GM18858 (cell line): Measurements from ENCODE around the gene TMEM247.
"Not testable (repeated sequence)": the region's sequence is repeated elsewhere in the genome, so short reads cannot be mapped to it uniquely, and the experiment has no call there.

Experiments
- ATAC-seq: cut with Tn5 transposase; IDR thresholded peaks from one replicate; pipeline ENCODE4 v1.9.1; 2021; ENCODE audit not compliant: unreplicated experiment

The TMEM247 gene

GRCh38 chr2:46458763-46459500 is 20.4 kb upstream of the TMEM247 start:
- no peak for ATAC-seq

DNA sequence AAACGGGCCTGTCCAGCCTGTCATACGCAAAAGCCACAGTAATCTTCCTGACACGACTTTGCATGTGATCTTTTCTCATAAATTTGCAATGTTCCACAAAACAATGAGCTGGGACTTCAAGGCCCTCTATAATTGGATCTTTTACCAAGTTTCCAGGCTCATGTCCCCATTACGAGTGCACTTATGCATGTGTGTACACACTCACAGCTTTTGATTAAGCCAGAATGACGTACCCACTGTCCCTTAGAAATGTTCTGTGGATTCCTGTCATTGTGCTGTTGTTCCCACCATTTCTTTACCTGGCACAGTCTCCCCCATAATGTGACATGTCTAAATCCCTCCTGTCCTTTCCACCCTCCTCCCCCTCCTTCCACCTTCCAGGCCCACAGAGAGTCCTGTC is 19.7 kb upstream of the TMEM247 start:
- no peak for ATAC-seq

DNA sequence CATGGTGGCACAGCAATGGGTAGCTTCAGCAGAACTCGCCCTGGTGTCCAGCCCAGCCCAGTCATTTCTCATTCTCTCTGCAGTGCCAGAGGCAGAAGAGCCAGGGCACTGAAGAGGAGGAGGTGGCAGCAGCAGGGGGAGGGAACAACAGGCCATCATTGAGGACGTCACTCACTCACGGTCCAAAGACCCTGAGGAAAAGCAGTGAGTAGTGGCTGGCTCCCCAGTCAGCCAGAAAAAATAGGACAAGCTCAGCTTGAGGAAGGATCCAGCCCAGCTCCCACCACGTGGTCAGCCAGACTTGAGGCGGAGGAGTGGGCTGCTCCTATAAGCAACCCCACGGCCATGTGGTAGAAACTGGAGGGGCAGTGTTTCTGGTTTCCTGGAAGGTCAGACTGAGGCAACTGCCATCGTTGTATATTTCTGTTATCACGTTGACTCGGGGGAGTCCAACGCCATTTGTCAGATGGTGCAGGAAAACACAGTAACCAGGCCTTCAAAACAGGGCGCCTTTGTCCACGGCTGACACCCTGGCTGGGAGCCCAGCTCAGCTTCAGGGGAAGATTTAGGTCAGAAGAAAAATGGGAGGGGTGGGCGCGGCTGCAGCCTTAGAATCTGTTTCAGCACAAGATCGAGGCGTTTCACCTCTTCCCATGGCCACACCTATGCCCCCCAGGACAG is 19.0 kb upstream of the TMEM247 start:
- ATAC-seq: no peak

GRCh38 chr2:46461011-46461674 is 18.2 kb upstream of the TMEM247 start:
- no peak for ATAC-seq

DNA sequence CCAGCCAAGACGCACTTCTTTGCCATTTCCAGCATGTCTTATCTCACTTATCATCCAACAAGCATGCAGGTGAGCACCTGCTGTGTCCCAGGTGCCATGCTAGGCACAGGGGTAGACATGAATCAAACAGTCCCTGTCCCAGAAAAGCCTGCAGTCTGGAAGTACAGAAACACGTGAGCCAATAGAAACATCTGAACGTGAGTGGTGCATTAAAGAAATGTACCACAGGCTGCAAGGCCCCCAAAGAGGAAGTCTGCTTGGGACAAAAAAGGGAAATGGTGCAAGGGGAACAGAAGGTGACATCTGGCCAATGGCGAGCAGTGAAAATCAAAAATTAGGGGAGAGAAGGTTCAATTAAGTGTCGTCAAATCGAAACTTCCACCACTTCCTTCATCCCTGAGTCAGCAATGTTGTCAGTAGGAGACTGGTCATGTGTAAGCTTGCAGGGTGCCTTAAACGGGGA is 17.6 kb upstream of the TMEM247 start:
- no peak for ATAC-seq

DNA sequence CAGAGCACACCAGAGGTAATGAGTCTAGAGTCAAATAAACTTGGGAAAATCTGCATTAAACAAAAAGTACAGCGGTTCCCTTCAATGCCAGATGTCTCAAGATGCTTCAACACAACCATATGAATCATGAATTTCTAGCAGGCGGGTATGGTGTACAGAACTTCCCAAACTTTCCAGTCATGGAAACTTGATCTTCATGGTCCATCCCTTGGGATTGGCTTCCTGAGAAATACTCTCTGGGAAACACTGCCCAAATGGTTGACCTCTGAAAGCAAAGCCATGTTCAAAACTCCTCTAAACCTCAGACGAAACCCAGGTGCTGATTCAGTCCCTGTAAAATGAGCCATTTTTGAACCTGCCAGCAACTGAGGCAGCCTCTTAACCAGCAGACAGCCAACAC is 16.4 kb upstream of the TMEM247 start:
- no peak for ATAC-seq

- no peak for ATAC-seq
These were observed 10.2 kb upstream of the TMEM247 start for GRCh38 chr2:46469116-46469515.

GRCh38 chr2:46469700-46470099 is 9.7 kb upstream of the TMEM247 start:
- no peak for ATAC-seq

GRCh38 chr2:46470114-46470628 is 9.2 kb upstream of the TMEM247 start:
- ATAC-seq: no peak

GRCh38 chr2:46471019-46471583 is 8.3 kb upstream of the TMEM247 start:
- no peak for ATAC-seq

GRCh38 chr2:46471697-46472096 is 7.7 kb upstream of the TMEM247 start:
- no peak for ATAC-seq

DNA sequence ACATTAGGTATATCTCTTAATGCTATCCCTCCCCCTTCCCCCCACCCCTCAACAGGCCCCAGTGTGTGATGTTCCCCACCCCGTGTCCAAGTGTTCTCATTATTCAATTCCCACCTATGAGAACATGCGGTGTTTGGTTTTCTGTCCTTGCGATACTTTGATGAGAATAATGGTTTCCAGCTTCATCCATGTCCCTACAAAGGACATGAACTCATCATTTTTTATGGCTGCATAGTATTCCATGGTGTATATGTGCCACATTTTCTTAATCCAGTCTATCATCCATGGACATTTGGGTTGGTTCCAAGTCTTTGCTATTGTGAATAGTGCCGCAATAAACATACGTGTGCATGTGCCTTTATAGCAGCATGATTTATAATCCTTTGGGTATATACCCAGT is 7.2 kb upstream of the TMEM247 start:
- not testable (repeated sequence) for ATAC-seq

- not testable (repeated sequence) for ATAC-seq
These were observed 1.9 kb upstream of the TMEM247 start for GRCh38 chr2:46477462-46477861.

DNA sequence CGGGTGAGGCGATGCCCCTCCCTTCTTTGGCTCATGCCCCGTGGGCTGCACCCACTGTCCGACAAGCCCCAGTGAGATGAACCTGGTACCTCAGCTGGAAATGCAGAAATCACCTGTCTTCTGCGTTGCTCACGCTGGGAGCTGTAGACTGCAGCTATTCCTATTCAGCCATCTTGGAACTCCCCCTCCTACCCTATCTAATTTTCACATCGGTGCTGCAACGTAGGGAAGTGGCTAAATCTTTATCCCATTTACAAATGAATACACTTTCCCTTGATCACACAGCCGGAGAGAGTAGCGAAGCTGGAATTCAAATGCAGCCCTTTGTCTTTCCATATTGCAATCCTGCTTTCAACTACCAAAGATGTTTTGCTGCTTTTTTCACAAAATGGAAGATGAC is 1.4 kb upstream of the TMEM247 start:
- ATAC-seq: no peak

DNA sequence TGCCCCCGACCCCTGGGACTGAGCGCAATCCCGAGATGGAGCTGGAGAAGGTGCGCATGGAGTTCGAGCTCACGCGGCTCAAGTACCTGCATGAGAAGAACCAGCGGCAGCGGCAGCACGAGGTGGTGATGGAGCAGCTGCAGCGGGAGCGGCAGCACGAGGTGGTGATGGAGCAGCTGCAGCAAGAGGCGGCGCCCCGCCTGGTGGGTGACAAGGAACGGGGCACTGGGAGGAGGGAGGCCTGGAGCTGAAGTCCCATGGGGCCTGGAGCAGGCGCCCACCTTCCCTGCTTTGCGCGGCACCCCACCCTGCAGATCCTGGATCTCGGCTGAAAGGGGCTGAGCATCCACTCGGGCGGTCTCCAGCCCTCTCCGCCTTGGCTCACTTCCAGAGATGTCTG is 1.2 kb downstream of the TMEM247 start:
- no peak for ATAC-seq

- no peak for ATAC-seq
These were observed 2.1 kb downstream of the TMEM247 start for GRCh38 chr2:46481198-46482193.

GRCh38 chr2:46482490-46482889 is 3.1 kb downstream of the TMEM247 start:
- no peak for ATAC-seq

DNA sequence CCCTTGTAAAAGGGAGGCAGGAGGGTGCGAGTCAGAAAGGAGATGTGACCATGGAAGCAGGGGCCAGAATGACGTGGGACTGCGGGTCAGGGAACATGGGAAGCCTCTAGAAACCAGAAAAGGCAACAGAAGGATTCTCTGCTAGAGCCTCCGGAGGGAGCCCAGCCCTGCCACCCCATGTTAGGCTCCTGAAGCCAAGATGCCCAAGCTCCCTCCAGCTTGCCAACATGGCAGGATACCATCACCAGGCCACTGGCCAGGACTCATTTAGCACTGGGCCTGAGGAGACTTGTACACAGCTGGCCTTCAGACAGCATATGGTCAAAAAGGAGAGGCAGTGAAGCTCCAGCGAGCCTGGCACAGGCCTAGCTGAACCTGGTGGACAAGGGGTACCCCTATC is 5.6 kb downstream of the TMEM247 start:
- ATAC-seq: no peak

DNA sequence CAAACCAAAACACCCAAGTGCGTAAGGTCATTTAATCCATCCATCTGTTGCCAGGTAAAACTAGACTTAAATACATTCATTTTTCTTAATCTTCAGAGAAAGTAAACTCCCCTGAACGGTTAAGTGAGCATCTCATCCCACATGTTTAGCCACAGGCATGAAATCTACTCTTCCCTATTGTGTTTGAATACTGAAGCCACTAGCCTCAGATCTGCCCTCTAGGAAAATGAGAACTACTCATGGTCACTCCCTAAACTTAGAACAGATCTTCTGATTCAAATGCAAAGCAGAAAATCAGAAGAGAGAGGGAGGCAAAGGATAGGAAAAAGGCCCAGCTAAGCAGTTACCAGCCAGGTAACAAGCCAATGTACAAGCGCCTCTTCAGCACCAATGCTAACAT is 7.1 kb downstream of the TMEM247 start:
- no peak for ATAC-seq

GRCh38 chr2:46487667-46488335 is 8.4 kb downstream of the TMEM247 start:
- no peak for ATAC-seq
